Erythroblast (primary cell): ENCODE results near the gene THSD4.

Experiments used
- DNase-seq, 2 experiments: peaks; one replicate each; lab custom pipeline; 2025; lab: John Stamatoyannopoulos, UW
- GATA1 ChIP-seq: IDR thresholded peaks from 2 replicates; pipeline ENCODE4 v1.6.1; 2011; ENCODE audit warnings: low read depth, mild to moderate bottlenecking, control low read depth, low read length, moderate library complexity
- POLR2A ChIP-seq: IDR thresholded peaks from 2 replicates; pipeline ENCODE4 v1.6.1; 2011; ENCODE audit warnings: mild to moderate bottlenecking, low read length

THSD4 gene

GRCh38 chr15:71509139-71509538, 393.9 kb downstream of the THSD4 start:
- TF ChIP-seq POLR2A (no peak), GATA1 (no peak)
- DNase-seq = no peak

GRCh38 chr15:71510763-71511162, 395.5 kb downstream of the THSD4 start:
- TF ChIP-seq GATA1 (no peak), POLR2A (no peak)

GRCh38 chr15:71511796-71512681, 396.8 kb downstream of the THSD4 start:
- TF ChIP-seq GATA1 = no peak
- TF ChIP-seq POLR2A = no peak

More at GRCh38 chr15:71510763-71511162, 395.5 kb downstream of the THSD4 start:
- no peak for DNase-seq

GRCh38 chr15:71512682-71513006, 397.4 kb downstream of the THSD4 start:
- TF ChIP-seq GATA1 (no peak), POLR2A (no peak)
- DNase-seq = no peak

More at GRCh38 chr15:71511796-71512681, 396.8 kb downstream of the THSD4 start:
- DNase-seq = no peak

GRCh38 chr15:71515375-71516186, 400.3 kb downstream of the THSD4 start:
- no peak for DNase-seq
- no peak for TF ChIP-seq POLR2A
- no peak for TF ChIP-seq GATA1

- TF ChIP-seq POLR2A = no peak
- no peak for TF ChIP-seq GATA1
- DNase-seq = no peak
Observed at GRCh38 chr15:71517751-71518150, 402.5 kb downstream of the THSD4 start.

- TF ChIP-seq POLR2A (no peak), GATA1 (no peak)
Observed at GRCh38 chr15:71518661-71519060, 403.4 kb downstream of the THSD4 start.

GRCh38 chr15:71526060-71526820, 411.0 kb downstream of the THSD4 start:
- DNase-seq = no peak
- TF ChIP-seq GATA1 (no peak), POLR2A (no peak)

More at GRCh38 chr15:71518661-71519060, 403.4 kb downstream of the THSD4 start:
- DNase-seq = no peak

GRCh38 chr15:71529361-71529760, 414.1 kb downstream of the THSD4 start:
- DNase-seq = no peak
- TF ChIP-seq GATA1 (no peak), POLR2A (no peak)

- DNase-seq = no peak
Observed at GRCh38 chr15:71530116-71530515, 414.8 kb downstream of the THSD4 start.

GRCh38 chr15:71532994-71533393, 417.7 kb downstream of the THSD4 start:
- DNase-seq = peak in 1 of 2 experiments; percentile 12
- TF ChIP-seq GATA1 (no peak), POLR2A (no peak)

More at GRCh38 chr15:71530116-71530515, 414.8 kb downstream of the THSD4 start:
- TF ChIP-seq GATA1 = no peak
- no peak for TF ChIP-seq POLR2A

- no peak for DNase-seq
- no peak for TF ChIP-seq GATA1
Observed at GRCh38 chr15:71538181-71538580, 422.9 kb downstream of the THSD4 start.

GRCh38 chr15:71541746-71542145, 426.5 kb downstream of the THSD4 start:
- TF ChIP-seq GATA1 = no peak
- TF ChIP-seq POLR2A = no peak
- no peak for DNase-seq
